Measurements from ENCODE around the gene ALOX15B.

The ALOX15B gene

DNA sequence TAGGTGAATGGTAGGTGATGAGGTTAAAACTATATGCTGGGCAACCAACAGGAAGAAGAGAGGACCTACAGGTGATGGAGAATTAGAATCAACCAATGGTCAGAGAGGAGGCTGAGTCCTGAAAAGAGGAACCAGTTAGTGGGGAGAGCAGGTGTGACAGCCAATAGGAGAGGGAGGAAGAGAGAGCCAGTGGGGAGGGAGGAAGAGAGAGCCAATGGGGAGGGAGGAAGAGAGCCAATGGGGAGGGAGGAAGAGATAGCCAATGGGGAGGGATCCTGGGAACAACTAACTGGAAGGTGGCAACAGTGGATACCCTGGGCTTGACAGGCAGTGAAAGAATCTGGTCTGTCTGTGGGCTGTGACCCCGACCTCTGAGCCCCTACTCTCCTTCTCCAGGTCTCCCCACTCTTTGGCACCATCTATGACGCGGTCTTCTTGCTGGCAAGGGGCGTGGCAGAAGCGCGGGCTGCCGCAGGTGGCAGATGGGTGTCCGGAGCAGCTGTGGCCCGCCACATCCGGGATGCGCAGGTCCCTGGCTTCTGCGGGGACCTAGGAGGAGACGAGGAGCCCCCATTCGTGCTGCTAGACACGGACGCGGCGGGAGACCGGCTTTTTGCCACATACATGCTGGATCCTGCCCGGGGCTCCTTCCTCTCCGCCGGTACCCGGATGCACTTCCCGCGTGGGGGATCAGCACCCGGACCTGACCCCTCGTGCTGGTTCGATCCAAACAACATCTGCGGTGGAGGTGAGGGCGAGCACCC is 32.7 kb upstream of the ALOX15B start:
- TF ChIP-seq, protein P1, sequence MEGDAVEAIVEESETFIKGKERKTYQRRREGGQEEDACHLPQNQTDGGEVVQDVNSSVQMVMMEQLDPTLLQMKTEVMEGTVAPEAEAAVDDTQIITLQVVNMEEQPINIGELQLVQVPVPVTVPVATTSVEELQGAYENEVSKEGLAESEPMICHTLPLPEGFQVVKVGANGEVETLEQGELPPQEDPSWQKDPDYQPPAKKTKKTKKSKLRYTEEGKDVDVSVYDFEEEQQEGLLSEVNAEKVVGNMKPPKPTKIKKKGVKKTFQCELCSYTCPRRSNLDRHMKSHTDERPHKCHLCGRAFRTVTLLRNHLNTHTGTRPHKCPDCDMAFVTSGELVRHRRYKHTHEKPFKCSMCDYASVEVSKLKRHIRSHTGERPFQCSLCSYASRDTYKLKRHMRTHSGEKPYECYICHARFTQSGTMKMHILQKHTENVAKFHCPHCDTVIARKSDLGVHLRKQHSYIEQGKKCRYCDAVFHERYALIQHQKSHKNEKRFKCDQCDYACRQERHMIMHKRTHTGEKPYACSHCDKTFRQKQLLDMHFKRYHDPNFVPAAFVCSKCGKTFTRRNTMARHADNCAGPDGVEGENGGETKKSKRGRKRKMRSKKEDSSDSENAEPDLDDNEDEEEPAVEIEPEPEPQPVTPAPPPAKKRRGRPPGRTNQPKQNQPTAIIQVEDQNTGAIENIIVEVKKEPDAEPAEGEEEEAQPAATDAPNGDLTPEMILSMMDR (IDR thresholded peaks at IDR 0.05; ENCODE audit: low read depth, low read length): no peak
- H3K4me3 ChIP-seq (ENCODE audit: low read depth, low read length): no peak overlapping the region

DNA sequence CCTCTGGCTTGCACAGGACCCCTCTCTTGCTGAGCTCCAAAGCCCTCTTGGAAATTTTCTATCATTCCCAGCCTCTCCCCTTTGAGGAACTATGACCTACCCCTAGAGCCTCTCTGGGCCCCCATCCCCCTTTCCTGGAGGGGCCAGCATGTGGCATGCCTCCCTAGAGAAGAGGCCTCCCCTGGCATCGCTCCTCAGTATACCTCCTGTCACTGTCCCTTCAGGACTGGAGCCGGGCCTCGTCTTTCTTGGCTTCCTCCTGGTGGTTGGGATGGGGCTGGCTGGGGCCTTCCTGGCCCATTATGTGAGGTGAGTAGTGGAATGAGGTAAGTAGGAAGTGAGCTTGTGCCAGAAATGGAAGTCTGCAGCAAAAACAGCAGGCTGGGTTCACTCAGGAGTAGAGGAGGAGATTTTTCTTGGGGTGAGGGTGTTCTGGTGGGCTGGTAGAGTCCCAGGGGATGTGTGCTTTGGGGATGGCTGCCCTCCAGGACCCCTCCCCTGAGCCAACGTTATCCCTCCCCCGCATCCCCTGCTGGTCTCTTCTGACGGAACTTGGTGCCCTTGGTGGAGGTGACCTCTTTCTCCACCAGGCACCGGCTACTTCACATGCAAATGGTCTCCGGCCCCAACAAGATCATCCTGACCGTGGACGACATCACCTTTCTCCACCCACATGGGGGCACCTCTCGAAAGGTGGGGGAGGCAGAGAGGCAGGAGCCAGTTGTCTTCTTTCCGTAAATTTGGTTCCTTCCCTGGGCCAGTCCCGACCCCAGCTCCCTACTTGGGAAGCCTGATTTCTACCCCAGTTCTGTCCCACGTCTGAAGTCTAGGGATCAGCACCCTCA is 31.8 kb upstream of the ALOX15B start:
- TF ChIP-seq, protein P1 (IDR thresholded peaks at IDR 0.05; ENCODE audit: low read depth, low read length): no peak
- no peak overlapping the region for H3K4me3 ChIP-seq (ENCODE audit: low read depth, low read length)

DNA sequence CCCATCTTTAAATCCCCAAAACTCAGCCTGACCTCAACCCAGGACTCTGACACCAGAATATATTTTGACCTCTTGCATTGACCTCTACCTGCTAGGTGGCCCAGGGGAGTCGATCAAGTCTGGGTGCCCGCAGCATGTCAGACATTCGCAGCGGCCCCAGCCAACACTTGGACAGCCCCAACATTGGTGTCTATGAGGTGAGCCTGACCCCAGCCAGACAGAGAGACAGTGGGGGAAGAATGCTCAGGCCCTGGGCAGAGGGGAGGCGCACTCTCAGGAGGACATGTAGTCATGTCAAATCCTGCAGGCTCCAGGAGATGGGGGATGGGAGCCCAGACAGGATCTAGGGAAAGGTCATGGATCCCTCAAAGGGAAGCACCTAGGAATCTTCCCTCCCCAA is 31.0 kb upstream of the ALOX15B start:
- H3K4me3 ChIP-seq (ENCODE audit: low read depth, low read length): no peak overlapping the region
- TF ChIP-seq, protein P1 (IDR thresholded peaks at IDR 0.05; ENCODE audit: low read depth, low read length): no peak

DNA sequence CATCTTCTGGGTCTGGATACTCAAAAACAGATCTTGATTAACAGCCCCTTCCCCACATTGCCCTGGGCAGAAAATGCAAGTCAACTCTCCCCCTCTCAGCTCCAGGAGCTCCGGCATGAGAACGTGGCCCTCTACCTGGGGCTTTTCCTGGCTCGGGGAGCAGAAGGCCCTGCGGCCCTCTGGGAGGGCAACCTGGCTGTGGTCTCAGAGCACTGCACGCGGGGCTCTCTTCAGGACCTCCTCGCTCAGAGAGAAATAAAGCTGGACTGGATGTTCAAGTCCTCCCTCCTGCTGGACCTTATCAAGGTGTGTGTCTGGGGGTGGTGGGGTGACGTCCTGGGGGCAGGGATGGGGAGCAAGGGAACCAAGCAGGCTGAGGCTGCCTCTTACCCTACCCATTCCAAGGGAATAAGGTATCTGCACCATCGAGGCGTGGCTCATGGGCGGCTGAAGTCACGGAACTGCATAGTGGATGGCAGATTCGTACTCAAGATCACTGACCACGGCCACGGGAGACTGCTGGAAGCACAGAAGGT is 26.7 kb upstream of the ALOX15B start:
- H3K4me3 ChIP-seq (ENCODE audit: low read depth, low read length): no peak overlapping the region
- TF ChIP-seq, protein P1 (IDR thresholded peaks at IDR 0.05; ENCODE audit: low read depth, low read length): no peak

DNA sequence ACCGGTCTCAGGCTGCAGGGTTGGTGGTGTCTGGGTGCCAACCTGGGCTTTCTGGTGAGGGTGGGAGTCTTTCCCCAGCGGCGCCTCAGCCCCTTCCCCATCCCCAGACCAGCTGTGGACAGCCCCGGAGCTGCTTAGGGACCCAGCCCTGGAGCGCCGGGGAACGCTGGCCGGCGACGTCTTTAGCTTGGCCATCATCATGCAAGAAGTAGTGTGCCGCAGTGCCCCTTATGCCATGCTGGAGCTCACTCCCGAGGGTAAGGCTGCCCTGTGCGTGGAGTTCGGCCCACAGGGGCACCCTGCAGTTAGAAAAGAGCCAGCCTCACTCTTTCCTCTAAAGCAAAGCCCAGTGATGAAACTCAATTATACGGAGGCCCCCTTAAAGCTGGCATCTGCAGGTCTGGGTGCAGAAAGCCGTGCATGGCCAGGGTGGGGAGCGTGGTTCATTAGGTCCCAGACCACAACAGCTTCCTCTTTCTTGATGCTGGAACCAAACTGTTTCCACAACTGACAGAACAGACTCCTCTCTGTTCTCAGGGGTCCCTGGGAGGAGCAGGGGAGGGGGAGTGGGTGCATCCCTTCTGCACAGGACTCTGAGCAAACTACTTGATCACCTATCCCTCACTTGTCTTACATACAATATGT is 25.7 kb upstream of the ALOX15B start:
- H3K4me3 ChIP-seq (ENCODE audit: low read depth, low read length): no peak overlapping the region
- TF ChIP-seq, protein P1 (IDR thresholded peaks at IDR 0.05; ENCODE audit: low read depth, low read length): no peak

DNA sequence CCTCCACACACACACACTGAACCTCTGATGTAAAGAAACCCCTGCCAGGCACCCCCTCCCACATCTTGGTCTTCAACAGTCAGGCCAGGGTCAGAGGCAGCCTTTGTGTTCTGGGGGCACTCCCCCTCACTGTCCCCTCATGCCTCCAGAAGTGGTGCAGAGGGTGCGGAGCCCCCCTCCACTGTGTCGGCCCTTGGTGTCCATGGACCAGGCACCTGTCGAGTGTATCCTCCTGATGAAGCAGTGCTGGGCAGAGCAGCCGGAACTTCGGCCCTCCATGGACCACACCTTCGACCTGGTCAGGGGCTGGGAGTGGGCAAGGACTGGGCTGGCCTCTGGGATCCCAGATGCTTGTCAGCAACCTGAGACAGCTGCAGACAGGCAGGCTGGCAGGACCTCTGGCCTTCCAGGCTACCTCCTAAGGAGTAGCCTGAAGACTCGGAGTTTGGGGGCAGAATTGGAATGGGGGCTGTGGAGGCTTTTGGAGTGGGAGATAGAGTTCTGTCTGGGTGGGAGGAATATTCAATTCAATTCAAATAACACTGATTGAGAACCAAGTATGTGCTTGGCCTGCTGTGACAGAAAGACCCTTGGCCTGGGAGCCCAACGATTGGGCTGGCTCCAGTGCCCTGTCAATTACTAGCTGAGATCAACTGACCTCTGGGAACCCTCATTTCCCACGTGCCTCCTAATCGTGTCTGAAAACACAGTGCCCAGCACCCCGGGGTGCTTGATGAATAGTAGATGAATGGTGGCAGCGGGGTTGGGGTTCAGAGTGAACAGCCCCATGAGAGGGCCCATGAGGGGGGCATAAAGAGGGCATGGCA is 24.9 kb upstream of the ALOX15B start:
- H3K4me3 ChIP-seq (ENCODE audit: low read depth, low read length): no peak overlapping the region
- TF ChIP-seq, protein P1 (IDR thresholded peaks at IDR 0.05; ENCODE audit: low read depth, low read length): no peak
